NCI-H526 treated with DMSO at 0.1 percent for 48 hours (cell line): Measurements from ENCODE around the gene KCTD1.

Source experiments
- DNase-seq: peaks from one replicate; lab custom pipeline; 2025; lab: John Stamatoyannopoulos, UW

Gene KCTD1

DNA sequence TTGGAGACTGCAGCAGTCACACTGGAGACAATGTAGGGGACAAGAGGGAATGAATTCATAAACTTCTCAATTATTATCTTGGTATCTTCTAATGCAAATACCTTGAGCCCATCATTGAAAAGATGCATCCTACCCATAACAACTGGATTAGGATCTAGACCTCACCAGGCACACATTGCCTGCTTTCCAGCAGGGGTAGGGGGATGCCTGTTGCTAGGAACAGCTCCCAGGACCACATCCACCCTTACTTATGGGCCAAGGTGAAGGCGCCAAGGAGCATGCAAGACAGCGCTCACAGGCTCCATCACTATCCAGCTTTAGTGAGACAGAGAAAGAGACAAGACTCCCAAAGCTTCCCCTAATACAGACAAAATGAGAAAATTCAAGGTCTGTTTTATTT is 24.4 kb downstream of the KCTD1 start:
- no peak for DNase-seq

DNA sequence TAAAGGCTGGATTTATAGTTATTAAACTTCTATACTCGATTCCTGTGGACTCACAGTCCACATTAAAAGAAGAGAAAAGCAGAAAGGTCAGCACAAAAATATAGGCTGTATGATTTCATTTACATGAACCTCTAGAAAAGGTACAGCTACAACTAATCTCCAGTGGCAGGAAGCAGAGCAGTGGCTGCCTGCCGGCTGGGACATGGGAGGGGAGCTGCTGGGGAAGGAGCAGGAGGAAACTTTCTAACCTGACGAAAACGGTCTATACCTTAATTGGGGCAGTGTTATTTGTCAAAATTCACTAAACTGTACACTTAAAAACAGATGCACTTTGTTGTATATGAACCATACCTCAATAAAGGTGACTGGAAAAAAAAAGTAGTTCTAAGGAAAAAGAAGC is 26.7 kb downstream of the KCTD1 start:
- DNase-seq = no peak

DNA sequence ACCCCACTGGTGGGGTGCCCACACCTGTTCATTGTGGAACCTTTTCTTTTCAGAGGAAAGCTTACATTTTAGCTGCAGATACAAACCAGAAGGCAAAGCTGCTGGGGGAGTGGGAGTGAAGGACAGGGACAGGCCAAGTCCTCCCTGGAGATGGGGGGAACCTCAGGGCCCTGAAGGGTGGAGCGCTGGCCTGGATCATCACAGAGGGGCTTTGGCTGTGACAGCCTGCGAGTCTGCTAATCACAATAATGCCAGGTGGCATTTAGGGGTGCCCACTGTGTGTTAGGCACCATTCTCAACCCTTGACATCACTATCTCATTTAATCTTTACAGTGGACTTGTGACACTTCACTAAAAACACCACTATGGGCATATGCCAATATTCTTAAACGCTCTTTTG is 27.4 kb downstream of the KCTD1 start:
- no peak for DNase-seq

DNA sequence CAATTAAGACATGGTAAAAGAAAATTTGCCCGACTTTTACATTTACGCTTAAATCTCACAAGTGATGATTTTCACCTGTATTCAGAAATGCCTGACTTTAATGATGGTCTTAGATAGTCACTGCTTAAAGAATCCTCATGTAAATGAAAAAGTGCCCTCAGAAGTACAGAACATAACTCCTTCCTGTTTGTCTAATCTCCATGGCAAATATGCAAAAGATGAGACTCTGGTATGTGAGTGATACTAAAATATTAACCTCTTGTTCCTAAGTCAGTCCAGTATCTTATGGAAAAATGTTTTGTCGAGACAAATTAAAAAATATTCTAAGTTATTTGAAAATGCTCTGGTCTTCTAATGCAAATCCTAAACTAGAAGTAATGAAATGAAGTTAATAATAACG is 29.2 kb downstream of the KCTD1 start:
- DNase-seq = peak; percentile 14

DNA sequence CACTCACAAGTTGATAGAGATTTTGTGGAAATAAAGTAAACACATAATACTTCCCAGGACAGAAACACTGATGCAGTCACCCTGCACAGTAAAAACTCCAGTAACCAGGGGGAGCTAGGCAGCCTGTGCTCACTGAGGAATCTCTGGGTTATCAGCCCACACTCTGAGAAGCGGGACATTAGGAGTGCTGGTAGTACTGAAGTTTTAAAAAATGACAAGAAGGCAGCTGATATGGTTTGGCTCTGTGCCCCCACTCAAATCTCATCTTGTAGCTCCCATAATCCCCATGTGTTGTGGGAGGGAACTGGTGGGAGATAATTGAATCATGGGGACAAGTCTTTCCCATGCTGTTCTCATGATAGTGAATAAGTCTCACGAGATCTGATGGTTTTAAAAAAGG is 31.4 kb downstream of the KCTD1 start:
- DNase-seq = no peak

DNA sequence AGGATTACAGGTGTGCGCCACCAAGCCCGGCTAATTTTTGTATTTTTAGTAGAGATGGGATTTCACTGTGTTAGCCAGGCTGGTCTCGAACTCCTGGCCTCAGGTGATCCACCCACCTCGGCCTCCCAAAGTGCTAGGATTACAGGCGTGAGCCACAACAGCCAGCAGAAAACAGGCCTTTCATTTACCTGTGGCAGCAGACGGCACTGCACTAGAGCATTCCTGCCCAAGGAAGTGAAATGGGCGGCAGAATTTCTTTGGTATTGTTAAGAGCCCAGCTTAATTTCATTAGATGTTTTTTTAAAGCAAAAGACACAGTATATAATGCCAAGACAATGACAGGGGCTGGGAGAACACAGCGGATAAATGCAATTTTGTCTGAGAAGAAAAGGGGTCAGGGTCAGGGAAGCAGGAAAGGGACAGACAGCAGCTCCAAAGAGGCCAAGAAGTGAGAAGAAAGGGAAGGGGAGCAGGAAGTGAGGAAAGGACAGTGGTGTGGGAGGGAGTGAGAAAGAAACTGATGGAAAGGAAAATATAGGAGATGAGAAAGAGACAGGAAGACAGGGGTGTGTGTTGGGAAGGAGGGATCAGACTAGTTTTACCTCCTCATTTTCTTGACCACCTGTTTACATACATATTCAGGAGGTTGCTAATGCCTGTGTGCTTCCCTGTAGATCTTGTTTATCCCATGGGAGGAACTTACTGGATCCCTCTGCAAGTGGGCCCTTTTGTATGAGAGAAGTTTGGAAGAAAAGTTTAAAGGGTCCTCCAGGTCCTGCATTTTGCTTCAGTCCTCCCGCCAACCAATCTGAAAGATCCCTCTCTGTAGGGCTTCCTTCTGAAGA is 32.5 kb downstream of the KCTD1 start:
- DNase-seq = no peak

DNA sequence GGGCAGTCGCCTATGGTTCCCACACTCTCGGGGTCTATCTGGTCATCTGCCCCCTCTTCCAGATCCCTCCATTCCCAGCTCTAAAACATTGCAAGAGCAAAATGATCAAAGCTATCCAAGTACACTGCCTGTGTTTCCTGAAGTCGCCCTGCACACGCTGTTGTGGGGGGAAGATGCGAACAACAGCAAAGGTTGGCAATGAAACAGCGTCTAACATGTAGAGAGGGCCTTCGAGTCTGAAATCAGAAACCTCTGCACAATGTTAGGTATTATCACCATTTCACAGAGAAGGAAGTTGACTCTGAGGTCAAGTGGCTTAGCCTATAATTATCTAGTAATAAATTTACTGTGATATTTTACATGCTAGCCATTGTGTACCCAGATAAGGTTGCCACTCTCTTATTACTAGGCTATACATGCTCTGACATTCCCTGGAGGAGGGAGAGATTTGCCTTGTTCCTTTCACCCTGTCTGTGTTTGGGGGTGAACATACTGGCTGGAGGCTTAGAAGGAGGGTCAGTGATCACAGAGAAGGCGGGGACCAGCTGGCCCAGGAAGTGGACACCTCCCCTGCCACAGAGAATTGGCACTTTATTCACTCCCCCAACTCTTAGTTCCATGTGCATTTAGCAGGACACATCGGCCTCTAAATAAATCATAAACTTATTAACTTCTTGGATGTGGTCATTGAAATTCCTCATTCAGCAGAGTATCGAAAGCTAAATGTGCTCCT is 36.8 kb downstream of the KCTD1 start:
- no peak for DNase-seq

DNA sequence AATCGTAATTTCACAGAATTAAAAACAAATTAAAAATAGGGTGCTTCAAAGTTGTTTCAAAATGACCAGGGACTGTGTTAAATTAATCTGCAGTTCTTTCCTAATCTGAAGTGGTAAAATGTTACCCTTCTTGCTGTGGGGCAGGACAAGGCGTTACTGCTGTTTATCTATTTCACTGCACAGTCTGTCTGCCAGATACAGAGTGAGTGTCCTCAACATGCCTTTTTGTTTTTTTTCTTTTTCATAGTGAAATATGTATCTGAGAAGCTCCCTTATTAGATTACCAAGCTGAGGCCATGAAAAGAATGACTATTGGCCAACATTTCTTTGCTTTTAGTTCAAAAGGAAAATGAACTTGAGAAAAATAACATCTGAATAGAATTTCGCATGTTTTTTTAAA is 38.0 kb downstream of the KCTD1 start:
- no peak for DNase-seq

DNA sequence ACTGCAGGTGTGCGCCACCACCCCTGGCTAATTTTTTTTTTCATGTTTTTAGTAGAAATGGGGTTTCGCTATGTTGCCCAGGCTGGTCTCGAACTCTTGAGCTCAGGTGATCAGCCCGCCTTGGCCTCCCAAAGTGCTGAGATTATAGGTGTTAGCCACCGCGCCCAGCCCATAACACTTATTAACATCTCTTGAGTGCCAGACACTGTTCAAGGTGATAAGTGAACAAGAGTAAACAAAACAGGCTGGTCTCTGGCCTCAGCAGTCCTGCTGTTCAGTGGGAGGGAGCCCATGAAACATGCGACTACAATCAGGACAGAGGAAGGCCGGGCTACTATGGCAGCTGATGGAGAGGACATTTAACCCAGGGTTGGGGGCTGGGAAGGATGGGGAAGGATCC is 42.3 kb downstream of the KCTD1 start:
- DNase-seq = no peak

DNA sequence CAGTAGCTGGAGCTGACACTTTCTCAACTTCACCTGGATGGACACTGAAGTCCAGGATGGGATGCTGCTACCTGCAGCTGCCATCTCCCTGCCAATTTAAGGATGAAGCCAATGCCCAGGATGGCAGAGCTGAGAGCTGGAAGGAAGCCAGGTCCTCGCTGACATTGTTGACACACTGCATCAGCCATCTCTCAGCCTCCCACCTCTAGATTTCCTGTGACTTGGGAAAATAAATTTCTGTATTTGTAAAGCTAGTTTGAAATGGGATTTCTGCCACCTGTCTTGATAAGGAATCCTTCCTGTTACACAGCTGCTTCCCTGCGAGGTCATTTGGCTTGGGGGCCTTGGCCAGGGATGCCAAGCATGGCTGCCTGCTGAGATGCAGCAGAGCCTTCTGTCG is 43.5 kb downstream of the KCTD1 start:
- no peak for DNase-seq

DNA sequence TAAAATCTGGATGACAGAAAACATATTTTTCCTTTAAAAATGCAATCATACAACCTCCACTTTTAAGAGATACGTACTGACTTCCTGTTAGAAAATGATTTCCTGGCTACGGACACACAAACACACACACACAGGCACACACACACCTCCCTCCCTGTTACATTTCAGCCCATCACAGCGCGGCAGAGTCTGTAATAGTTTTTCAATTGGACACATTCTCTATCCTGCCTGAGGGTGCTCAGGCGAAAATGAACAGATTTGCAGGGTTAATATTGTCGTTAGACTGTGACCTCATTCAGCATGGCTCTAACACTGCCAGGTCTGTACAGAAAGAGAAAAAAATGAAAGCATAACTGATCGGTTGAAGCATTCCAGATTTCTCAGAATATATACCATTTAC is 45.0 kb downstream of the KCTD1 start:
- DNase-seq = no peak

DNA sequence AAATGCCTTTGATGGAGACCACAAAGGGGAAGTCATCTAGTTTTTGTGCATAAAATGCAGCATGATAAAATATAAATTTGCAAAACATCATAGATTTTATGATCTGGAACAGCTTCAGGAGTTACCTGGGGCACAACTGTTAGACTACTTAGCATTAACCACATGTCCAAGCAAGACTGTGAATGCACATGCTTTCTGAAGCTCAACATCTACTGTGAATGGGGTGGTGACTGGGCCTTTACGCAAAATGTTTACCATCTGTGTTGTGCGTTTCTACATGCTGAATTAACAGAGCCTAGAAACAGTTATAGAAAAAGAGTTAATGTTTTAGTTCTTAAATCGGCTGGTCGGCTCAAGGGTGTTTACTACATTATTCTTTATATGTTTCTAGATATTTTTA is 45.5 kb downstream of the KCTD1 start:
- DNase-seq = peak; percentile 87

DNA sequence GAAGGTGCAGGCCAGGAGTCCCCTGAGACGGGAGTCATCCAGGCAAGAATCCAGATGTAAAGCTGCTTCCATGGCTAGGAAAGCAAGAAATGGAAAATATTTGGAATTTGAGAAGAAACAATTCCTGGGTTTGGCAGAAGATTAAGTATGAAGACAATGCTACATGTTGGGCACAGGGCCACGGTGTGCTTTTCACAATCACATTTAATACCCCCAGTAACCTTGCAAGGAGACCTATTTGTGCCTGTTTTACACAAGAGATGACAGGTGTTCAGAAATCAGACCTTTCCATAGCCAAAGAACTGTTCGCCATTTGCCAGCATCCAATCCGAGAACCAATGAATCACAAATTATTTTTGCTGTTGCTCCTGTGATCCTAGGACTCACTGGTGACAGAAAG is 50.5 kb downstream of the KCTD1 start:
- DNase-seq = no peak

DNA sequence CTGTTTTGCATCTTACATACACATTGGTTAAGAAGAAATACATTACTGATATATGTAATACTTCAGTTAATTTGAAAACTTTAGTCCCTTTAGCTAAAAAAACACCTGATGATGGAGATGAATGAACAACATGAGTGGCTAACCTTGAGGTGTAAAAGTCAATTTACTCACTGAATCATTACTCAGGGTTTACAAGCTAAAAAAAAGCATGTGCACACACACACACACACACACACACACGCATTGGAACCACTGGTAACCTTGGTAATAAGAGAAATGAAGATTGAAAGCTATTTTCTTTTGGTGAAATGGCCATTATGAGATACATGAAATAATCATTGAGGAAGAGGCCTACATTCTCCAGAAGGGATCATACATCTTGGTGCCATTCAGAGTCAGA is 51.8 kb downstream of the KCTD1 start:
- no peak for DNase-seq

DNA sequence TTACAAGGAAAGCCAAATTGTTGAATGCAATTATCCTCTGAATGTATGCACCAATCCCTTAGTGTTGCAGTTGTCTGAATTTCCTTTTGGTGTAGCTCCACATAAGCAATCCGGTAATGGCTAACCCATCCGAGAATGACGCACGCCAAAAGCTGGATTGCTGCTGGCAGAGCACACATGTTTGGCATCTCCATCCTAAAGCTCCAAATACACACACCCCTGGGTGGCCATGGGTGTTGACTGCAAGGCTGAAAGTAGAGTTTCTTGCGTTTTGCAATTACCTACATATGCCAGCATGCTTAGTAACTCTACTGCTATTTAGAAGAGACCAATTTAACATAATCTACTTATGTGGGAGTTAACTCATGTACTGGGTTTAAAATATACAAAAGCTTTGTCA is 53.1 kb downstream of the KCTD1 start:
- DNase-seq = no peak

DNA sequence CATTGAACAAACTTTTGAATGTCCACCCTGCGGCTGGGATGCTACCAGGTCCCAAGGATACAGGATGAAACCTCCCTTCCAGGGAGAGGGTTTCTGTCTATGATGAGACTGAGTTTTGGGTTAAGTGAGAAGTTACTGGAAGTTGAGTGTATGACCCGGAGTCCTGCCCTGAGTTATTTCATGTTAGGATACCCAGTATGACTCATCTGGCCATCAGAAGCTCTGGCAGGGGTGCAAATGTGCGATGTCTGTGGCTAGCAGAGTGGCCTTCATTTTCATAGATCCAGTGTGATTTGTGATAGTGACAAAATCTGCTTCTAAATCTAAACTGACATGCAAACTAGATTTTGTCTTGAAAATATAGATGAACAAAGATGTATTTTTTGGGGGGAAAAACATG is 55.3 kb downstream of the KCTD1 start:
- no peak for DNase-seq

DNA sequence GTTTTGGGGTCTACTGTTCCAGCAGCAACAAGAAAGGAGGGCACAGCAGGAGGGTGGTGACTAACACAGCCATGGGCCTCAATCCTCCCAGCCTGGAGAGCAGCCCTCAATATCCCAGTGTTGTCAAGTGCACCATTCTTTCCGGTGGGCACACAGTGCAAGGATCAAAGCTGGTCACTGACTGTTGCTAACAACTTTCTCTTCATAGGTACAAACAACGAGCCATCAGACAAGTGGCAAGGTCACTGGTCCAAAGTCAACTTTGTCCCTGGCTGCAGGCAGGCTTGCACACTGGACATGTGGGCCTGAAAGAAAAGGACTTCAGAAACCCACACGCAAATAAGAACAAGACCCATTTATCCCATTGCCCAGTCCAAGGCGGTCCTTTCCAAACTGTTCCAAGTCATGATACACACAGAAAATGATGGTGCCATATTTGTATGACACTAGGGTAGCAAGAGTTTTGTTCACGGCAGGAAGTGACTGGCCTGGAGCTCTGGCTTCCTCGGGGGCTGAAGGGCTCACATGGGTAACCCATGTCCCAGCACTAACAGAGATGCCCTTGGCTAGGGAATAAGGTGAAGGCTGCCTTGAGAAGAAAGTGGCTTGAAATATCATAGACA is 57.0 kb downstream of the KCTD1 start:
- DNase-seq = no peak

DNA sequence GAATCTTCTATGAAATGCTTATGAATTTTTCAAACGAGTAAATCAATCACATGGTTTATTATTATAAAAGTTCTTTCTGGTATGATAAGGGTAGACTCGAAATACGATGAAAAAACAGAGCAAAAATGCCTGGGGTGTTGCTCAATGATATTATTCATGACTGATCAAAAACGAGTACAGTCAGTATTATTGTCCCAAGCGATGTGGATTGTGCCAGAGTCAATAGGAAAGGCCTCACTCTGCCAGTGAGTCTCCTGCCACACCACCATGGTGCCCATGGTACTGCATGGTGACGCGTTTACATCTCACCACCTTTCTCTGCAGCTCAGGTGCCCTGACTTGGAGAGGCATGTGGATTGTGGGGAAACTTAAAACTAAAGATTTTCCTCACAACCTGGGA is 58.5 kb downstream of the KCTD1 start:
- no peak for DNase-seq

DNA sequence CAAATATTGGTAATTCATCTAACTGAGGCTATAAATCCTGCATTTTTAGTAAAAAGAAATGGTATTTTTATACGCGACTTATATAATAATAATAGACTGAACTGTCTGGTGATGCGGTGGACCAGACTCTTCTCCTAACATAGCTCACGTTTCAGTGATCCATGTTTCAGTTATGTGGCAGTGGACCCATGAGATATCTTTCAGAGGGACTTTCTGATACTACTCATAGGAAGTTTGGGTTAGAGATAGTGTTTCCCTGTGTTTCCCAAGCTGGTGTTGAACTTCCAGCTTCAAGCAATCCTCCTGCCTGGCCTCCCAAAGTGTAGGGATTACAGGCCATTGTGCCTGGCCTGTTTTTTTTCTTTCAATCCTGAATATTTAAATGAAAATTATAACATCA is 59.2 kb downstream of the KCTD1 start:
- DNase-seq = no peak

DNA sequence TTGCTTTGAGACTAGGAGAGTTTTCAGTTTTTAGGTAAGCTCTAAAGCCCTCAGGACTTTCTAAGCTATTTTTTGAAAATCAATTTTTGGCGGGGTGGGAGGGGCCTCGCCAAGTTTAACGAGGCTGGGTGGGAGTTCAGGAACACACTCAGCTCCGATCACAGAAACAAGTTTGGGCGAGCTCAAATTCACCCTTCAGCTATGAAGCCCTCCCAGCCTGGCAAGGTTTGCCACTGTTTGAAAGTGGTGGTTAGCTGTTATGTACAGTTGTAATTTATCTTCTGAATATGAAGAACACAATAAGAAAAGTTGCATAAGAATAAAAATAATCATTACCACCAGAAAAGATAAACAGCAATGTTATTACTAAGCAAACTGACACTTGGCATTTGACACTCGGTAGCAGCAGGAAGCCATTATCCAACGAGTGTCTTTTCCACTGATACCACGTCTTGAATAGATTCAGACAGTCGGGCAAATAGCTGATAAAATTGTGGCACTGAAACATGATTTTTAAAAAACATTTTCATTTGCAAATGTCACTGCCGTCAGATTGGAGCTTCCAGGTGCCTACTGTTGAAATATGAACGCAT is 59.8 kb downstream of the KCTD1 start:
- DNase-seq = no peak

DNA sequence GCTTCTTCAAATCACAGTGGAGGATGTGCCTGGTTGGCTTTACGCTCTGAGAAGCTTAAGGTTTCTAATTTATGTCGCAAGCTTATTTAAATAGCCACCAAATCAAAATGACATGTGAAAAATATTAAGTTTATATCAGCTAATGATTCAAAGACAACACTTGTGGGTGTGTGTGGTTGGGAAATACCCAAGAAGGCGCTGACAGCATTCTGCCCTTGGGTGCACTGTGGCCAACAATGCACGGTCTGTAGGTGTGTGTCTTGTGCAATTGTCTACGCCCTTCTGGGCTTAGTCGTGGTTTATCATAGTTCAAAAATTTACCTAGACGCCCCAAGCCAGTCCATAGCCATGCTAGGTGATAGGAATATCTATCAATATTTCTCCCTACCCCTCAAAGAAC is 60.9 kb downstream of the KCTD1 start:
- DNase-seq = no peak

DNA sequence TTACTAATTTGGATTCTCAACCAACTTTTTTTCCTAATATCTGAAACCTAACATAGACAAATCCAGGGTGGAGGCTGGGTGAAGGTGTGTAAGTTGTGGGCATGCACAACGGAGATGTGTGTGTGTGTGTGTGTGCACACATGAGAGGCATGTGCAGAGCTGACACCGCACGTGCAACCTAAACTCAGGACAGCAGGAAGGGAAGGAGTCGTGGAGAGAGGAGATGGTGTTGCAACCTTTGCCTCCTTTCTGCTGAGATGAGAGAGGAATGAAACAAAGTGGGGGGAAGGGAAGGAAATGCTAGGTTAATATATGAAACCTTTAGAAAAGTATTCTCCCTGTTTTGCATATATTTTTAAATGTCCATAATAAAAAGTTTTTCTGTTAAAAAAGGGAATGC is 64.7 kb downstream of the KCTD1 start:
- no peak for DNase-seq

DNA sequence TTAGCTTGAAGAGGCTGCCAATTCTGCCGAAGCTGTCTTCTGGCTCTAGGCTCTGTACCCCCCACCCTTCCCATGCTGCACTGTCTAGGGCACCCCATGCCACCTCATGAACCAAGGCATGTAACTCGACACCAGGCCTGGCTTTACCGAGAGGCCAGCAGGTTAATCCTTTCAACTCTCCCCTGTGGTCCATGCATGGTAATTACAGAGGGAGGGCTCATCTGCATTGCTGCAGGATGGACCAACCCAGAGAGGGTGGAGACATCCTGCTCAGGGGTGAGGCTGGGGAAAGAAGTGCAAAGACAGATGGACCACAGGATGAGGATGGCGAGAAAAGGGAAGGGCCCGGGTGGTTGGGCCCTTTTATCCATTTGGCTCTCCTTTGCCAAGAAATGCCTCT is 65.8 kb downstream of the KCTD1 start:
- no peak for DNase-seq
